GM12873 (cell line): Measurements from ENCODE around the gene INSM2.

ENCODE experiments used
- CTCF ChIP-seq: IDR thresholded peaks from 2 replicates; pipeline ENCODE4 v1.5.1; 2012; ENCODE audit warnings: low read depth, mild to moderate bottlenecking, moderate library complexity, low read length, control low read depth; ENCODE audit not compliant: insufficient read depth; ENCODE audit errors: missing control alignments

The INSM2 gene

GRCh38 chr14:35565871-35566464 lies 32.0 kb downstream of the INSM2 start:
- TF ChIP-seq CTCF: no peak

DNA sequence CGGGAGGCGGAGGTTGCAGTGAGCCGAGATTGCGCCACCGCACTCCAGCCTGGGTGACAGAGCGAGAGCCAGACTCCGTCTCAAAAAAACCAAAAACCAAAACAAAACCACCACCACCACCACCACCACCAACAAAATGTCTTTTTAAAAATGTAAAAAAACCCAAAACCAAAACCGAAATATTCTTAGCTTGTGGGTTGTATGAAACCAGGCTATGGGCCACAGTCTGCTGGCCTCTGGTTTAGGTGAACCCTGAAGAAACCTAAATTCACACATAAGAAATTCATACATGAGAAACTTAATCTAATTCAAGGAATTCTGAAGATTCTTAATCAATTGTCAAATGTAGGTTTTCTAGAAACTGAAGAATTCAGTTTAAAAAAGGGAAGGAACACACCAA lies 37.6 kb downstream of the INSM2 start:
- no peak for TF ChIP-seq CTCF

GRCh38 chr14:35573911-35574310 lies 39.9 kb downstream of the INSM2 start:
- TF ChIP-seq CTCF: no peak

DNA sequence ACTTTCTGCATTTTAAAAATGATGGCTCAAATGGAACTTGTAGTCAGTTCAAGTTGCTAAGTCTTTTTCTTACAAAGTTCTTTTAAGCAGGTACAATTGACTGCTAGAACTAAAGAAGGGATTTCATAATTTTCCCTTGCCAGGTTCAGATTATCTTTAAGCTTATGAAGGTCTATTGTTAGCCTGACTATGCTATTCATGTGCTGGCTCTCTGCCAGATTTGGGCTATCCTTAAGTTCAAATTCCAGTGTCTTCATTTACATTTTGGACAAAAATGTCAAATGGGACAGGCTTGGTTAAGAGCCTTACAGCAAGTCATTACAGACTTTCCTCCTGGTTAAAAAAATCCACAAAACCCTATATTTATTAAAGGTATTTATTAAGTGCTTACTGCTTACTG lies 42.3 kb downstream of the INSM2 start:
- no peak for TF ChIP-seq CTCF

DNA sequence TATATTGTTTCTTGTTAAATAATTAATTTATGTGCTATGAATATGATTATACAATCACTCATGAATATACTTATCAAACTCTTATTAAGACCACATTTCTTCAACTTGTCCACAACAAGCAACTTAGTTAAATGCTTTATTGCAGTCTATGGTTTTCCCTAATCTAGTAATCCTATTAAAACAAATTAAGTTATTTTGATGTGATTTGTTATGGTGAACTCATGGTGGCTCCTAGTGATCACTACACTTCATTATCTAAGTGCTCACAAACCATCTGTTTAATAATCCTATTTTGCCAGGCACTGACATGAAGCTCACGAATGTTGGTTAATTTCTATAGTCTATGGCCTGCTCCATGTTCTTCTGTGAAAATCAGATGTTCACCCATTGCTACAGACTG lies 42.9 kb downstream of the INSM2 start:
- no peak for TF ChIP-seq CTCF

DNA sequence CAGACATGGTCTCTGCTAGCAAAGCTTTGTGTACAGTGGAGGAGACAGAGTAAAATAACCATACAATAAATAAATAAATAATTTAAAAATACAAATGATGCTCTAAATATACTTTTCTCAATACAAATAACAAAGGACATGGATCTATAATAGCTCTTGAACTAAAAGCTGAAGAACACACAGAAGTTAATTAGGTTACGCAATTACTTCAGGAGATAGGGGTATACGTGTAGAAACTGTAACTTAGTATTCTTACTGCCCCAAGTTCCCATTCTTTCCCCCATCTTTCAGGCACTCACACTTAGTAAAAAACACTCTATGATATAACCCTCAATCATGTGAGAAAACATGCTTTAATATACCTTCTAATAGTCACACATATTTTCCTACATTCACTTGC lies 44.2 kb downstream of the INSM2 start:
- no peak for TF ChIP-seq CTCF

DNA sequence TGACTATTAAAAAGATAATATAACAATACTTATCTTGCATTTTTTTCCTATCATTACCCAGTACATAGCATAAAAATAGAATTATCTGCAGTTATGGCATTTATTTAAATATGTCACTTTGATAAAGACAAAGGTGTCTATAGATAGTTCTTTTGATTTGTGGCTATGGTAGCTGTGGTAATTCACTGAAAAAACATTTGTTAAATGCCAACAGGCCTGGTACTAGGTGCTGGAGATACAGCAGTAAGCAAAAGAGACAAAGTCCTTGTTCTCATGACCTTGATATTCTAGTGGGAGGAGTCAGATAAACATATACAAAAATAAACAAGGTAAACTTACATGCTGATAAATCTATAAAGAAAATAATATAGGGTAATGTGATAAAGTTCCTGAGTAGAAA lies 44.7 kb downstream of the INSM2 start:
- no peak for TF ChIP-seq CTCF
